HepG2 (cell line): ENCODE data around the gene TEDC1. TPM values are rescaled to one million over a fixed set of nuclear protein-coding genes. Genes with fewer than 3 reads are reported as not detected.

Source experiments
- HCFC1 ChIP-seq: fragments of 150-350 bp; IDR thresholded peaks from 2 replicates; pipeline ENCODE4 v1.6.1; 2014; ENCODE audit warnings: low read depth, low read length
- NFATC3 ChIP-seq: sonication (generic); formaldehyde crosslinking; IDR thresholded peaks from 2 replicates; pipeline ENCODE4 v1.5.1; 2020; ENCODE audit warnings: mild to moderate bottlenecking, missing genetic modification reagents
- NFE2L2 ChIP-seq: fragments of 150-350 bp; IDR thresholded peaks from 2 replicates; pipeline ENCODE4 v1.6.1; 2014; ENCODE audit warnings: low read length
- ONECUT2 ChIP-seq: sonication (generic); formaldehyde crosslinking; IDR thresholded peaks from 2 replicates; pipeline ENCODE4 v1.4.0; 2020; ENCODE audit warnings: missing genetic modification reagents
- PCBP2 ChIP-seq: fragments of 200-400 bp; formaldehyde crosslinking; optimal IDR thresholded peaks from 2 replicates; pipeline ENCODE3; 2018; ENCODE audit warnings: low read length, low read depth; ENCODE audit not compliant: poor library complexity, severe bottlenecking
- PHF5A ChIP-seq: IDR thresholded peaks from one replicate; pipeline ENCODE4 v1.6.1; 2018; ENCODE audit warnings: low read depth, missing genetic modification reagents; ENCODE audit not compliant: unreplicated experiment
- POGK ChIP-seq: sonication (generic); formaldehyde crosslinking; conservative IDR thresholded peaks from 2 replicates; pipeline ENCODE4 v1.8.0; 2022; ENCODE audit warnings: mild to moderate bottlenecking, moderate library complexity, missing genetic modification reagents
- POLR2G ChIP-seq: fragments of 200-400 bp; formaldehyde crosslinking; IDR thresholded peaks from 2 replicates; pipeline ENCODE4 v1.6.1; 2018; ENCODE audit warnings: mild to moderate bottlenecking, low read depth, low read length, moderate library complexity
- REPIN1 ChIP-seq: sonication (generic); formaldehyde crosslinking; IDR thresholded peaks from 2 replicates; pipeline ENCODE4 v1.8.0; 2022; ENCODE audit warnings: missing genetic modification reagents, low read depth, mild to moderate bottlenecking, borderline replicate concordance
- TAF1 ChIP-seq: sonication (generic); formaldehyde crosslinking; IDR thresholded peaks from 2 replicates; pipeline ENCODE4 v1.4.0; 2020; ENCODE audit warnings: missing genetic modification reagents
- TIGD3 ChIP-seq: sonication (generic); formaldehyde crosslinking; IDR thresholded peaks from 2 replicates; pipeline ENCODE4 v1.5.1; 2020; ENCODE audit warnings: mild to moderate bottlenecking, missing genetic modification reagents, borderline replicate concordance
- ZFP62 ChIP-seq: sonication (generic); formaldehyde crosslinking; IDR thresholded peaks from 2 replicates; pipeline ENCODE4 v1.4.0; 2020; ENCODE audit warnings: missing genetic modification reagents
- ZKSCAN5 ChIP-seq: sonication (generic); formaldehyde crosslinking; IDR thresholded peaks from 2 replicates; pipeline ENCODE4 v1.5.1; 2020; ENCODE audit warnings: mild to moderate bottlenecking, missing genetic modification reagents
- ZNF253 ChIP-seq: sonication (generic); formaldehyde crosslinking; IDR thresholded peaks from 2 replicates; pipeline ENCODE4 v1.8.0; 2022; ENCODE audit warnings: mild to moderate bottlenecking, missing genetic modification reagents, borderline replicate concordance
- ZNF460 ChIP-seq: sonication (generic); formaldehyde crosslinking; IDR thresholded peaks from 2 replicates; pipeline ENCODE4 v1.5.1; 2020; ENCODE audit warnings: missing genetic modification reagents, mild to moderate bottlenecking, borderline replicate concordance
- ZNF772 ChIP-seq: sonication (generic); formaldehyde crosslinking; IDR thresholded peaks from 2 replicates; pipeline ENCODE4 v1.5.0; 2020; ENCODE audit warnings: mild to moderate bottlenecking, missing genetic modification reagents
- polyA plus RNA-seq, 8 experiments: library from polyadenylated mRNA; depleted of rRNA in 3 of 8; stranded (reverse) in 7 of 8; unstranded in 1 of 8; fragments of >200 nt; fragmentation: Illumina TruSeq in 4 of 8; extraction: Trizol in 4 of 8; gene quantifications; 2 replicates each; pipeline versions ENCODE4 v1.2.1 to v1.2.3, GENCODE V29; 2011 to 2016; ENCODE audit warnings: low read depth in 4 of 8, missing spikeins in 1 of 8, mixed read lengths in 1 of 8; ENCODE audit not compliant: insufficient read depth in 1 of 8
- total RNA-seq, 5 experiments: library from RNA; depleted of rRNA; stranded (reverse); fragments of >200 nt; fragmentation: Illumina TruSeq; extraction: Trizol; gene quantifications; 2 replicates each; pipeline ENCODE4 v1.2.3, GENCODE V29; 2016; ENCODE audit warnings: low read depth in 1 of 5
- TF ChIP-seq, protein P1 (sequence below): sonication (generic); formaldehyde crosslinking; IDR thresholded peaks from 2 replicates; pipeline ENCODE4 v1.4.0; 2020; ENCODE audit warnings: missing genetic modification reagents
- TF ChIP-seq, protein P2 (sequence below): sonication (generic); formaldehyde crosslinking; IDR thresholded peaks from 2 replicates; pipeline ENCODE4 v1.5.0; 2020; ENCODE audit warnings: missing genetic modification reagents
- TF ChIP-seq, protein P3 (sequence below): sonication (generic); formaldehyde crosslinking; IDR thresholded peaks from 2 replicates; pipeline ENCODE4 v1.4.0; 2020; ENCODE audit warnings: missing genetic modification reagents, borderline replicate concordance
- TF ChIP-seq, protein P4 (sequence below): sonication (generic); formaldehyde crosslinking; IDR thresholded peaks from 2 replicates; pipeline ENCODE4 v1.9.0; 2022; ENCODE audit warnings: low read depth, missing genetic modification reagents

The TEDC1 gene
- total and polyA plus RNA-seq, 2 of the 13 experiments (the other 11 are each of a cell fraction or from before 2014, with no cell fraction given), result 5.7 to 27.4 TPM

DNA sequence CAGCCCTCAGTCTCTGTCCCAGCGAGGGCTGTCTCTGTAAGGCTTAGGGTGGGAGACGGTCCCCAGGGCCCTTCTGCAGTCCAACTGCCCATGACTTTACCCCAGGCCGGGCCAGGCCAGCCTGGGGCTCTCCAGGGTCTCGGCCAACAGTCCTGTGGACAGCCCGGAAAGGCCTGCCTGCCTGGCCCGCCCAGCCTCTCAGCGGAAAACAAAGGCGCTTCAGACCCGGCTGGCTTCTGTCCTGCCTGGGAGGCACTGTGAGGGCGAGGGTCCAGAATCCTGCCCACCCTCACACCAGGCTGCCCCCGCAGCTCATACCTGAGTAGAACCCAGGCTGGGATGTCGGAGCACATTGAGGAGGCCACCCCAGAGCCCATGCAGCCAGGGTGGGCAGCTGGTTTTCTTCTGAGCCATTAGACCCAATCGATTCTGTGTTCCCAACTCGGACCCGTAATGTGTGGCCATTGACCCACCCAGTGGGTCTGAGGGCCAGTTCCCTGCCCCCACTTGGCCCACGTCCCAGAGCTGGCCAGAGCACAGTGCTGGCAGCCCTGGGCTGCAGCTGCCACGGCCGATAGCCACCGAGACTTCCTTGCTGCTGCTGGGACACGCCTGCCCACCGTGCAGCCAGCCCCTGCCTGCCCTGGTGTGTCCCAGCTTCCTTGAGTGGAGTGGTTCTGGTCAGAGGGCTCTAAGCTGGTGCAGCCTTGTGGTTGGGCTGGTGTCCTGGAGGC is 14.8 kb upstream of the TEDC1 start (continued):
- TF ChIP-seq, protein P1, sequence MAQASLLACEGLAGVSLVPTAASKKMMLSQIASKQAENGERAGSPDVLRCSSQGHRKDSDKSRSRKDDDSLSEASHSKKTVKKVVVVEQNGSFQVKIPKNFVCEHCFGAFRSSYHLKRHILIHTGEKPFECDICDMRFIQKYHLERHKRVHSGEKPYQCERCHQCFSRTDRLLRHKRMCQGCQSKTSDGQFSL (CRISPR knock-in tag), result no peak; the same call in 1 of the 2 replicates
- TF ChIP-seq ZKSCAN5 (CRISPR knock-in tag), result no peak
- TF ChIP-seq ONECUT2 (CRISPR knock-in tag), result peak; percentile 35; the same call in 1 of the 2 replicates
- TF ChIP-seq, protein P2, sequence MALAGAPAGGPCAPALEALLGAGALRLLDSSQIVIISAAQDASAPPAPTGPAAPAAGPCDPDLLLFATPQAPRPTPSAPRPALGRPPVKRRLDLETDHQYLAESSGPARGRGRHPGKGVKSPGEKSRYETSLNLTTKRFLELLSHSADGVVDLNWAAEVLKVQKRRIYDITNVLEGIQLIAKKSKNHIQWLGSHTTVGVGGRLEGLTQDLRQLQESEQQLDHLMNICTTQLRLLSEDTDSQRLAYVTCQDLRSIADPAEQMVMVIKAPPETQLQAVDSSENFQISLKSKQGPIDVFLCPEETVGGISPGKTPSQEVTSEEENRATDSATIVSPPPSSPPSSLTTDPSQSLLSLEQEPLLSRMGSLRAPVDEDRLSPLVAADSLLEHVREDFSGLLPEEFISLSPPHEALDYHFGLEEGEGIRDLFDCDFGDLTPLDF (CRISPR knock-in tag), result 0 out of 2 replicates have a peak, but pooled peaks have one; percentile 10
- peak; percentile 55 for TF ChIP-seq POLR2G
- TF ChIP-seq ZNF772 (CRISPR knock-in tag), result peak; percentile 15; the same call in 1 of the 2 replicates
- TF ChIP-seq PHF5A (CRISPR knock-in tag), result no peak
- TF ChIP-seq ZFP62, result no peak
- TF ChIP-seq POGK, result peak; percentile 50; the same call in 1 of the 2 replicates
- 0 out of 2 replicates have a peak, but pooled peaks have one; percentile 32 for TF ChIP-seq ZNF253
- TF ChIP-seq TIGD3 (CRISPR knock-in tag), result no peak
- 0 out of 2 replicates have a peak, but pooled peaks have one; percentile 32 for TF ChIP-seq REPIN1 (CRISPR knock-in tag)
- no peak for TF ChIP-seq ZNF460 (CRISPR knock-in tag)
- no peak for TF ChIP-seq HCFC1
- no peak for TF ChIP-seq NFE2L2
- TF ChIP-seq, protein P3, sequence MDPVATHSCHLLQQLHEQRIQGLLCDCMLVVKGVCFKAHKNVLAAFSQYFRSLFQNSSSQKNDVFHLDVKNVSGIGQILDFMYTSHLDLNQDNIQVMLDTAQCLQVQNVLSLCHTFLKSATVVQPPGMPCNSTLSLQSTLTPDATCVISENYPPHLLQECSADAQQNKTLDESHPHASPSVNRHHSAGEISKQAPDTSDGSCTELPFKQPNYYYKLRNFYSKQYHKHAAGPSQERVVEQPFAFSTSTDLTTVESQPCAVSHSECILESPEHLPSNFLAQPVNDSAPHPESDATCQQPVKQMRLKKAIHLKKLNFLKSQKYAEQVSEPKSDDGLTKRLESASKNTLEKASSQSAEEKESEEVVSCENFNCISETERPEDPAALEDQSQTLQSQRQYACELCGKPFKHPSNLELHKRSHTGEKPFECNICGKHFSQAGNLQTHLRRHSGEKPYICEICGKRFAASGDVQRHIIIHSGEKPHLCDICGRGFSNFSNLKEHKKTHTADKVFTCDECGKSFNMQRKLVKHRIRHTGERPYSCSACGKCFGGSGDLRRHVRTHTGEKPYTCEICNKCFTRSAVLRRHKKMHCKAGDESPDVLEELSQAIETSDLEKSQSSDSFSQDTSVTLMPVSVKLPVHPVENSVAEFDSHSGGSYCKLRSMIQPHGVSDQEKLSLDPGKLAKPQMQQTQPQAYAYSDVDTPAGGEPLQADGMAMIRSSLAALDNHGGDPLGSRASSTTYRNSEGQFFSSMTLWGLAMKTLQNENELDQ (CRISPR knock-in tag), result no peak
- TF ChIP-seq, protein P4, sequence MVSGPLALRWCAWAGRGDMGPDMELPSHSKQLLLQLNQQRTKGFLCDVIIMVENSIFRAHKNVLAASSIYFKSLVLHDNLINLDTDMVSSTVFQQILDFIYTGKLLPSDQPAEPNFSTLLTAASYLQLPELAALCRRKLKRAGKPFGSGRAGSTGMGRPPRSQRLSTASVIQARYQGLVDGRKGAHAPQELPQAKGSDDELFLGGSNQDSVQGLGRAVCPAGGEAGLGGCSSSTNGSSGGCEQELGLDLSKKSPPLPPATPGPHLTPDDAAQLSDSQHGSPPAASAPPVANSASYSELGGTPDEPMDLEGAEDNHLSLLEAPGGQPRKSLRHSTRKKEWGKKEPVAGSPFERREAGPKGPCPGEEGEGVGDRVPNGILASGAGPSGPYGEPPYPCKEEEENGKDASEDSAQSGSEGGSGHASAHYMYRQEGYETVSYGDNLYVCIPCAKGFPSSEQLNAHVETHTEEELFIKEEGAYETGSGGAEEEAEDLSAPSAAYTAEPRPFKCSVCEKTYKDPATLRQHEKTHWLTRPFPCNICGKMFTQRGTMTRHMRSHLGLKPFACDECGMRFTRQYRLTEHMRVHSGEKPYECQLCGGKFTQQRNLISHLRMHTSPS (CRISPR knock-in tag), result peak; percentile 62
- TF ChIP-seq PCBP2, result no peak
- peak; percentile 56; the same call in 1 of the 2 replicates for TF ChIP-seq TAF1 (CRISPR knock-in tag)
- no peak for TF ChIP-seq NFATC3
